Adrenal gland (tissue), 5 donors: Measurements from ENCODE around the gene RETN.

Source experiments
- CTCF ChIP-seq, 6 experiments: fragments of 450-650 bp in 4 of 6; fragments of 200-600 bp in 2 of 6; sonication (generic) in 1 of 6; IDR thresholded peaks; 1 replicate in 5 of 6; 2 replicates in 1 of 6; pipeline versions ENCODE4 v1.5.1 to v1.8.0; 2016 to 2021; ENCODE audit warnings: antibody characterized with exemption in 6 of 6, mild to moderate bottlenecking in 2 of 6, moderate library complexity in 1 of 6
- POLR2A ChIP-seq, 2 donors: fragments of 450-650 bp; IDR thresholded peaks; one replicate each; pipeline ENCODE4 v1.6.1; 2017; ENCODE audit warnings: antibody characterized with exemption in 2 of 2, mild to moderate bottlenecking in 2 of 2, moderate library complexity in 1 of 2
- donor health status: DM: no; HTN: no; CAD: no.

DNA sequence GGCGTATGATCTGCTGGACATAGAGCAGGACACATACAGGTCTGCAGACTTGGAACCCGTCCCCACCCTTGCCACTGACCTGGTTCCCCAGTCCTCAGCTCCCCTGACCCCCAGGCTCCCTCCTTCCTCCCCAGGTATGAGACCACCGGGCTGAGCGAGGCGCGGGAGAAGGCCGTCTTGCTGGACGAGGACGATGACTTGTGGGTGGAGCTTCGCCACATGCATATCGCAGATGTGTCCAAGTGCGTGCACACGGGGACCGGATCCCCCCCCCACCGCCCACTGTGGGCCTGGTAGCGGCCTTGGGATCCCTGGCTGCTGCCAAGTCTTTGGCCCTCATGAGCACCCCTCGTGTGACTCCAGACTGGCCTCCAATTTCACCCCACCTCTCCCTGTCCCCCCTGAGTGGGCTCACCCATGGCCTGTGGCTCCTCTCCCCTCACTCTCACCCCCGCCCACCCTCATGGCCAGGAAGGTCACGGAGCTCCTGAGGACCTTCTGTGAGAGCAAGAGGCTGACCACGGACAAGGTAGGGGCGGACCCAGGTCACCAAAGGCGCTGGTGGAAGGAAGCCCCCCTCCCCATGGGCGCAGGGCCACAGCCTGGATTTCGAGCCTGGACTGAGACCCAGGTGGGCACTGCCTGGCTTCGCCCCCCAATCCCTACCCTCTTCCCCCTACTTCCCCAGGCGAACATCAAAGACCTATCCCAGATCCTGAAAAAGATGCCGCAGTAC lies 26.4 kb upstream of the RETN start:
- TF ChIP-seq CTCF (IDR thresholded peaks at IDR 0.05) (no peak), POLR2A (IDR thresholded peaks at IDR 0.05) (no peak)
